Measurements from ENCODE around the gene CMPK2.

The CMPK2 gene

DNA sequence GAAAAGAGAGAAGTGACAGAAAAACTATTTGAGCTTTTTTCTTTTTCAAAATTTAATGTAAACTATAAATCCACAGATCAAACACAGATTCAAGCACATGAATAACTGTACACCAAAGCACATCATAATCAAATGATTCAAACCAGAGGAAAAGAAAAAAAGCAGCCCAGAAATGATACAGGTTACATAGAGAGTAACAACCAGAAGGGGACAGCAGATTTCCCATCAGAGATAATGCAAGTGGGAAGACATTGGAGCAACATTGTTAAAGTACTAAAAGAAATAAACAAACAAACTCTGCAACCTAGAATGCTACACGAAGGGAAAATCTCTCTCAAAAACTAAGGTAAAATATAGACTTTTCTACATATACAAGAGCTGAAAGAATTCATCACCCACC, 34.5 kb downstream of the CMPK2 start:
- DNase-seq (ENCODE audit: low read depth): no peak
- TF ChIP-seq, protein P1, sequence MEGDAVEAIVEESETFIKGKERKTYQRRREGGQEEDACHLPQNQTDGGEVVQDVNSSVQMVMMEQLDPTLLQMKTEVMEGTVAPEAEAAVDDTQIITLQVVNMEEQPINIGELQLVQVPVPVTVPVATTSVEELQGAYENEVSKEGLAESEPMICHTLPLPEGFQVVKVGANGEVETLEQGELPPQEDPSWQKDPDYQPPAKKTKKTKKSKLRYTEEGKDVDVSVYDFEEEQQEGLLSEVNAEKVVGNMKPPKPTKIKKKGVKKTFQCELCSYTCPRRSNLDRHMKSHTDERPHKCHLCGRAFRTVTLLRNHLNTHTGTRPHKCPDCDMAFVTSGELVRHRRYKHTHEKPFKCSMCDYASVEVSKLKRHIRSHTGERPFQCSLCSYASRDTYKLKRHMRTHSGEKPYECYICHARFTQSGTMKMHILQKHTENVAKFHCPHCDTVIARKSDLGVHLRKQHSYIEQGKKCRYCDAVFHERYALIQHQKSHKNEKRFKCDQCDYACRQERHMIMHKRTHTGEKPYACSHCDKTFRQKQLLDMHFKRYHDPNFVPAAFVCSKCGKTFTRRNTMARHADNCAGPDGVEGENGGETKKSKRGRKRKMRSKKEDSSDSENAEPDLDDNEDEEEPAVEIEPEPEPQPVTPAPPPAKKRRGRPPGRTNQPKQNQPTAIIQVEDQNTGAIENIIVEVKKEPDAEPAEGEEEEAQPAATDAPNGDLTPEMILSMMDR (conservative IDR thresholded peaks at IDR 0.05; ENCODE audit: low read depth, low read length): no peak
- no peak overlapping the region for H3K4me3 ChIP-seq (ENCODE audit: low read length)

DNA sequence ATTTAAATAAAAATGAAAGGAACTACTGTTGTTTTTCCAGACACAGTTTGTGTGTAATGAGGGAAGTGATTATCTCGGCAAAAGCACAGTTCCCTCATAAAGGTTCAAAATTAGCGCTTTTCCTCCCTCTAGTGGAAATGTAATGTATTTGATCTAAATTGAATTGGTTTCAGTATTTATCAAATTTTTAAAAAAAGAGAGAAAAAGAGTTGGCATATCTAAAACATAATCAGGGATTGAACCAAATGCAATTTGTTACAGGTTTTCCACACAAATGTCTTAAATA, 37.5 kb downstream of the CMPK2 start:
- DNase-seq (ENCODE audit: low read depth): peak; percentile 23

DNA sequence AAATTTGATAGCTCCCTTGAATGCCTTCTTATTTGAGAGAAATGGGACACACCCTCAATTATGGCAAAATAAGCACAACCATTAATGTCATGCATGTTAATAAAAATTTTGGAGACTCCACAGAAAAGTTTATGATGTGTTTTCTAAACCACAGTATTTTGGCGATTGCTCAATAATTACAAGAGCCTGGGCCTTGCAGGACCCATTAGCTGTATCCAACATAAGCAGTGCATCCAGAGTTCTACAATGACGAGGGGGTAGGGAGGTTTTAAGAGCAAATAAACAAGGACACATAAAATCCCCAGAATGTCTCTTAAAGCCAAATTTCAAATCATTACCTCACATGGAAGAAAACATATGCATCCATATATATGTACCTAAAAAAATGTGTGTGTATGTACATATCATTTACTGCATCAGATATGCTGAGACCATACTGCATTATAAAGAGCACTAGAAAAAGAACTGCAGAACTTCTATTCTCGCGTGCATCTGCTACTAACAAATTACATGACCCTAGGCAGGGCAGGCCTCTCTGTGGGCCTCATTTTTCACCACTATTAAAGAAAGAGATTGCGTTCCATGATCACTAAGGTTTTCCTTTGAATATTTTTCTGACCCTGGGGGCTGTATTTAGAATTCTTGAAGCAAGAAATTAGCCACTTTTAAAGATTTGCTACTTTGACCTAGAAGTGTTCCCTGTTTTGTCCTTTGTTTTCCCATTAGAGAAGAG, 38.0 kb downstream of the CMPK2 start:
- TF ChIP-seq, protein P1 (conservative IDR thresholded peaks at IDR 0.05; ENCODE audit: low read depth, low read length): no peak
- no peak overlapping the region for H3K4me3 ChIP-seq (ENCODE audit: low read length)
- DNase-seq (ENCODE audit: low read depth): no peak

More for the DNA sequence above, 37.5 kb downstream of the CMPK2 start:
- TF ChIP-seq, protein P1 (conservative IDR thresholded peaks at IDR 0.05; ENCODE audit: low read depth, low read length): peak; percentile 49
- H3K4me3 ChIP-seq (ENCODE audit: low read length): no peak overlapping the region

DNA sequence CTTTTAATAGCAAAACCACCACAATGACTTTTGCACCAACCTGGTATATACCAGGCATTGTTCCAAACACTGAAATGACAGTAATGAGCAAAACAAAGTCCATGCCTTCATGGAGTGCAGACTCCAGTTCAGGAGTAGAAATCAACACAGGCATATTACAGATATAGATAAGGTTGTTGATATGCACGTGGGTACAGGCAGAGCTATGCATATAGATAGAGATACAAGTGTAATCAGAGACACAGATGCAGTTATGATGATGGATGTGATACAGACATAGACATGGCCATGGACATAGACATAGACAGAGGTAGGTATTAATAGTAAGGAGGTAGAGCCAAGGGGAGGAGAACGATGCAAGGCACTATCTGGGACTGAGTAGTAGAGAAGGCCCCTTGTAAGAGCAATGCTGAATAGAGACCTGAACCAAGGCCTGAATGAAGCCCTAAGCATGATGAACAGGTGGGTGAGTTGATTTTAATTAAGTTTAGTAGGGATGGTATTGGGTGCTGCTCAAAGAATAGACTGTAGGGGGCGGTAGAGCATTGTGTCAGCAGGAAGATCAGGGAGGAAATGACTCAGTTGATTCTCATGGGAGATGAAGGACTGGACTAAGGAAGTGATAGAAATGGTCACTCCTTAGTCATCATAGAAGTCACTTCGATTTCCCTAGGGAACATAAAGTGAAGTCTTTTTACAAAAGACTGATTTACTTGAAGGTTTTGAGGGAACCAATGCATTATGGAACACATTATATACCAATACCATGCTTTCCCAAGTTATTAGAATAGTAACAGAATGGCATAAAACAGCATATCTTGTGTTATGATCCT, 39.4 kb downstream of the CMPK2 start:
- H3K4me3 ChIP-seq (ENCODE audit: low read length): no peak overlapping the region
- DNase-seq (ENCODE audit: low read depth): peak; percentile 27
- TF ChIP-seq, protein P1 (conservative IDR thresholded peaks at IDR 0.05; ENCODE audit: low read depth, low read length): peak; percentile 77

DNA sequence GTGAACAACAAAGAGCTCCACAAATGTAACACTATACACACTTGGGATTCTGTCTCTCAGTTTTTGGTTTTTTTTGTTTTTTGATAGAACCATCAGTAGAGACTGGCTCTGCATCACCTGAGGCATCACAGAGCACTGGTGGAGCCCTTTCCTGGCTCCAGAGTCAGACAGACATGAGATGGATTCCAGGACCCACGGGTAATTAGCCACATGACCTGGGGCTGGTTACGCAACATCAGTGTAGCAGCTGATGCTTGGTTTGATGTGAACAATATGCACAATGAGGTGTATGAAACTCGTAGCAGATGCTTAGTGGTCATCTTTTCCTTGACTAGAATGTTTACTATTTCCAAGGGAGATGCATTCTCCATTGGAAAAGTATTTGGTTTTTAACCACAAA, 40.7 kb downstream of the CMPK2 start:
- H3K4me3 ChIP-seq (ENCODE audit: low read length): no peak overlapping the region
- DNase-seq (ENCODE audit: low read depth): no peak
- TF ChIP-seq, protein P1 (conservative IDR thresholded peaks at IDR 0.05; ENCODE audit: low read depth, low read length): no peak

DNA sequence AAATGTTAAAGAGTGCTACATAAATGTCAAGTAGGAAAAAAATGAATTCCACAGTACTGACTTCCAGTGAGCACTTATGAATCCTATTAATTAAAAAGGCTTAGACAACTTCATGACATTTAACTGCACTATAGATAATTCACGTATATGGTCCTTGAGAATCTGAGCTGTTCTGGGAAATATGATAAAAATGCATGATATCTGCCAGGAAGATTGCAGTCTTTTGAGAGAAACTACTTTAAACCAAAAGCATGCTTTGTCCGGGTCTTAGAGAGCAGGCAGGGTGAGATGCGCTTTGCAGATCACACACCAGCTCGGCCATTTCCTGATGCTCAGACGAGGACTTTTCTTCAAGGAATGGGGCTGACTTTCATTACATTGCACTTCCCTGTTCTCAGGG, 42.6 kb downstream of the CMPK2 start:
- no peak overlapping the region for H3K4me3 ChIP-seq (ENCODE audit: low read length)
- TF ChIP-seq, protein P1 (conservative IDR thresholded peaks at IDR 0.05; ENCODE audit: low read depth, low read length): no peak
- DNase-seq (ENCODE audit: low read depth): no peak

DNA sequence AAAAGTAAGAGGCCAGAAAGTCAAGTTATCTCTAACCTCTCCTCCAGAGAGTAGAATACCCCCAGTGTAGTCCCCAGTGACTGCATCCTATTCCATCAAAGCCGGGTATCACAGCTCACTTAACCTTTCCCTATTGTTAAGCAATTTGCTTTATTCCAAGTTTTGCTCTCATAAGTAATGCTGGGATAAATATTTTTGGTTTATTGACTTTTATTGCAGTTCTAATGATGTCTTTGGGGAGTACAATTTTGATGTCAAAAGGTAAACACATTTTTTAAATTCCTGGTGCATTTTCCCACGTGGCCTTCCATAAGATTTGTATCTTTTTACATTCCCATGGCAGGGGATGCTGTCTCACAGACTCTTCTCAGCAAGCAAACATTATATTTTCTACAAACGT, 43.3 kb downstream of the CMPK2 start:
- DNase-seq (ENCODE audit: low read depth): no peak
- TF ChIP-seq, protein P1 (conservative IDR thresholded peaks at IDR 0.05; ENCODE audit: low read depth, low read length): no peak
- H3K4me3 ChIP-seq (ENCODE audit: low read length): no peak overlapping the region
